NCI-H1092 (cell line): ENCODE data around the gene FHIP1B.

Experiments used
- DNase-seq: peaks from one replicate; lab custom pipeline; 2025; lab: John Stamatoyannopoulos, UW

Gene FHIP1B

GRCh38 chr11:6201481-6201880 lies 33.0 kb downstream of the FHIP1B start:
- DNase-seq = no peak

DNA sequence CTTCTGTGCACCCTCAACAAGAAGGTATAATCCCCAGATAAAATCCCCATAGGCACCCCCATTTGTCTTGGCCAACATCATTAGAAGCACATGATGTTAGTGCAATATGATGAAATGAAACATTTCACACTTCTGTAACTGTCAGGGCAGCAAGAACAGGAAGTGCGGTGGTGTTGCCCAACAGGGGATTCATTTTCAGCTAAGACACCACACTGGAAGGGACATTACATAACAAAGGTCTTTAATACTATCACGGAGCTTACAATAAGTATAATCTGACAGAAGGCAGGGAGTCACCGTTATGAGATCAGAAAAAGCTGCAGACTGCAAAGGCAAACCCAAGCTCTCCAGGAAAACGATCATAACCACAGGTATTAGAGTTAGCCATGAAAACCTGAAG lies 33.5 kb downstream of the FHIP1B start:
- DNase-seq = no peak

GRCh38 chr11:6199174-6199810 lies 35.1 kb downstream of the FHIP1B start, which contains the start of gene OR52W1:
OR52W1 (plus strand) TSS chr11:6199224; CDS start chr11:6199224, 0 bp downstream.
- no peak for DNase-seq

- DNase-seq = no peak
These were observed 36.8 kb downstream of the FHIP1B start for GRCh38 chr11:6197466-6198200.

GRCh38 chr11:6196396-6196795 lies 38.0 kb downstream of the FHIP1B start:
- DNase-seq = no peak

- DNase-seq = no peak
These were observed 40.3 kb downstream of the FHIP1B start for GRCh38 chr11:6194065-6194581.

GRCh38 chr11:6191742-6192141 lies 42.7 kb downstream of the FHIP1B start:
- DNase-seq = no peak

DNA sequence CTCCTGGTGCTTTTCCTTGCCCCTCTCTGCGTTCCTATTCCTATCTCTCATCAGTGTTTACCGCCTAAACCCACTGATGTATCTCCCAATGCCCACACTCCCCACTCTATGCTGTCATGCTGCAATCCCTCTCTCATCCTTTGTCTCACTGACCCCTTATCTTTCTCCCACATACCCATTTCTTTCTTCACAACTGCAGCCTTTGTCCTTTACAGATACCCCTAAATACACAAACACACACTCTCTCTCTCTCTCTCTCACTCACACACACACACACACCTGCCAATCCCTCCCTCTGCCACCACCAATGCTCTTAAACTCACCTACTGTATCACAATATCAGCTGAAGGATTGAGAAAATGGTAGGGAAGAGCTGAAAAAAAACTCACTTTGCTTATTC lies 59.0 kb downstream of the FHIP1B start:
- no peak for DNase-seq

GRCh38 chr11:6170226-6170625 lies 64.2 kb downstream of the FHIP1B start, which contains the start of gene OR52B2:
OR52B2 (minus strand) TSS chr11:6170326; CDS start chr11:6170326, 0 bp downstream.
- no peak for DNase-seq
